Breast epithelium (tissue), 3 donors: ENCODE results near the gene NLRP6.

ENCODE experiments used
- CTCF ChIP-seq, 3 donors: fragments of 450-650 bp; IDR thresholded peaks; one replicate each; pipeline ENCODE4 v1.5.1; 2016 to 2017; ENCODE audit warnings: antibody characterized with exemption in 3 of 3, mild to moderate bottlenecking in 3 of 3, moderate library complexity in 3 of 3
- POLR2A ChIP-seq: fragments of 450-650 bp; IDR thresholded peaks from one replicate; pipeline ENCODE4 v1.6.1; 2016; ENCODE audit warnings: antibody characterized with exemption, mild to moderate bottlenecking, moderate library complexity
- POLR2AphosphoS5 ChIP-seq, 3 donors: sonication (generic); formaldehyde crosslinking; IDR thresholded peaks; one replicate each; pipeline ENCODE4 v1.6.1; 2017; ENCODE audit warnings: antibody characterized with exemption in 3 of 3

- TF ChIP-seq CTCF (IDR thresholded peaks at IDR 0.05) (no peak), POLR2A (no peak), POLR2AphosphoS5 (IDR thresholded peaks at IDR 0.05) (no peak)
Measured at GRCh38 chr11:316031-316701, 38.0 kb downstream of the NLRP6 start.
